Stimulated activated naive B cell treated with anti-CD40 and anti-IgM and Interleukin-4, amounts not matched to agents 10 μg/mL and 1 μg/mL and 100 μg/mL, for 72 hours (primary cell): ENCODE results near the gene KCNF1.

ENCODE experiments used
- ATAC-seq, 2 donors: fragments of 150-1000 bp; cut with Tn5 transposase; replicated peaks; 2 replicates each; pipeline ENCODE4 v1.10.0; 2021; ENCODE audit warnings: moderate library complexity in 1 of 2
- DNase-seq: peaks from one replicate; pipeline ENCODE4 v3.0.0; 2021
- H3K27ac Mint-ChIP-seq: one replicate; pipeline ENCODE4 v1.8.0; 2022; ENCODE audit warnings: mild to moderate bottlenecking, mixed read lengths
- H3K27me3 Mint-ChIP-seq, 2 donors: one replicate each; pipeline ENCODE4 v1.8.0; 2022; ENCODE audit warnings: mixed read lengths in 2 of 2
- H3K36me3 Mint-ChIP-seq, 2 donors: one replicate each; pipeline ENCODE4 v1.8.0; 2022; ENCODE audit warnings: mixed read lengths in 2 of 2, mild to moderate bottlenecking in 1 of 2
- H3K4me1 Mint-ChIP-seq, 2 donors: one replicate each; pipeline ENCODE4 v1.8.0; 2022; ENCODE audit warnings: mixed read lengths in 2 of 2, mild to moderate bottlenecking in 1 of 2
- H3K4me3 Mint-ChIP-seq, 2 donors: one replicate each; pipeline ENCODE4 v1.8.0; 2022; ENCODE audit warnings: mild to moderate bottlenecking in 2 of 2, mixed read lengths in 2 of 2, moderate library complexity in 1 of 2
- H3K9me3 Mint-ChIP-seq, 2 donors: one replicate each; pipeline ENCODE4 v1.8.0; 2022; ENCODE audit warnings: mixed read lengths in 2 of 2, mild to moderate bottlenecking in 1 of 2

Gene KCNF1

GRCh38 chr2:10911291-10912075 lies at the start of gene KCNF1:
Gene KCNF1, plus strand, starts transcription at chr2:10911934. Its CDS starts 493 bp downstream, at chr2:10912427.
- H3K4me3 Mint-ChIP-seq = peak within 1 kb of the TSS; percentile 0 to 23
- DNase-seq (no peak), ATAC-seq (no peak)
- H3K27ac Mint-ChIP-seq = no peak within 1 kb of the TSS
- H3K4me1 Mint-ChIP-seq = peaks cover 0 to 9% of the 10 kb centered on the region in 2 donors
- no peaks in the 10 kb centered on the region for H3K9me3 Mint-ChIP-seq
- H3K36me3 Mint-ChIP-seq = peaks cover 0 to 4% of the 10 kb centered on the region in 2 donors
- H3K27me3 Mint-ChIP-seq = peaks cover 55 to 61% of the 10 kb centered on the region in 2 donors

DNA sequence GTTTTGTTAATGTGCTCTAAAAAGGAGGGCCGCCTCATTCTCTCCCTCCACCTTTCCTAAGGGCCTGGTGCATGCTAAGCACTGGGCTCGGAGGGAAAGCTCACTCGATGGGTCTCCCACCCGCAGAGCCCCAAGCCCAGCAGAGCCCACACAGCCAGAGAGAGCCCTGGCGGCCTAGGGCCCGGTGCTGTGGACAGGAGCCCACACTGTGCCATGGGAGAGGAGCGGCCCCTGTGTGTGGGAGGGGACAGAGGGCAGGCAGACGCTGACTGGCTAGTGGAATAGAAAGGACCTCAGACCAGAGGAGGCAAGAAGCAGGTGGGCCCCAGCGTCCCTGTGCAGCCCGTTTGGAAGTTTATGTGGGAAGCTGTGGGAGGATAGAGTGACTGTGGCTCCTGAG lies 49.4 kb upstream of the KCNF1 start:
- ATAC-seq = no peak
- H3K27ac Mint-ChIP-seq = no peak overlapping the region
- DNase-seq = no peak
- peaks cover 48 to 49% of the 10 kb centered on the region in 2 donors for H3K27me3 Mint-ChIP-seq
- no peak overlapping the region for H3K4me3 Mint-ChIP-seq
- H3K36me3 Mint-ChIP-seq = no peaks in the 10 kb centered on the region
- peaks cover 16 to 38% of the 10 kb centered on the region in 2 donors for H3K4me1 Mint-ChIP-seq
- no peaks in the 10 kb centered on the region for H3K9me3 Mint-ChIP-seq

DNA sequence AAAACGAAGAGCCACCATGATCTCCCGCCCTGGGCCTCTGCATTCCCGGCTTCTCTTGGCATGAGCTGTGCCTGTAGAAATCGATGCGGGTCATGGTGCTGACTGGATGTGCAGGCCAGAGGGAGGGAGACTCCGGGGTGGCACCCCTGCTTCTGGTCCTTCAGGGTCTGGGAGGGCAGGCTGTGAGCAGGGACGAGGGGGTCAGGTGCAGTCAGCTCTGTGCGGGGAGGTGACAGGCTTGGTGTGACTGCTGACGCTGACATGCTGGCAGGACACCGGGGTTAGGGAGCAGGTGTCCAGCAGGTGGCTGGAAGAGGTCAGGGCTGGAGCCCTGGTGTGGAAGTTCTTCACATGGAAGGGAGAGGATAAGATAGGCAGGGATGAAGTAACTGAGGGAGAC lies 48.7 kb upstream of the KCNF1 start:
- H3K4me1 Mint-ChIP-seq = peaks cover 18 to 41% of the 10 kb centered on the region in 2 donors
- peak overlapping the region in 1 of 2 donors; percentile 24 for H3K4me3 Mint-ChIP-seq
- peaks cover 44 to 46% of the 10 kb centered on the region in 2 donors for H3K27me3 Mint-ChIP-seq
- DNase-seq = no peak
- no peak for ATAC-seq
- no peaks in the 10 kb centered on the region for H3K9me3 Mint-ChIP-seq
- H3K36me3 Mint-ChIP-seq = no peaks in the 10 kb centered on the region
- no peak overlapping the region for H3K27ac Mint-ChIP-seq

GRCh38 chr2:10863837-10864236 lies 47.9 kb upstream of the KCNF1 start:
- peaks cover 20 to 46% of the 10 kb centered on the region in 2 donors for H3K4me1 Mint-ChIP-seq
- H3K36me3 Mint-ChIP-seq = no peaks in the 10 kb centered on the region
- peak overlapping the region; percentile 49 for H3K27ac Mint-ChIP-seq
- peak overlapping the region; percentile 22 to 64 for H3K4me3 Mint-ChIP-seq
- ATAC-seq (peak; percentile 85 to 86), DNase-seq (peak; percentile 51)
- H3K27me3 Mint-ChIP-seq = peaks cover 41 to 44% of the 10 kb centered on the region in 2 donors
- no peaks in the 10 kb centered on the region for H3K9me3 Mint-ChIP-seq

DNA sequence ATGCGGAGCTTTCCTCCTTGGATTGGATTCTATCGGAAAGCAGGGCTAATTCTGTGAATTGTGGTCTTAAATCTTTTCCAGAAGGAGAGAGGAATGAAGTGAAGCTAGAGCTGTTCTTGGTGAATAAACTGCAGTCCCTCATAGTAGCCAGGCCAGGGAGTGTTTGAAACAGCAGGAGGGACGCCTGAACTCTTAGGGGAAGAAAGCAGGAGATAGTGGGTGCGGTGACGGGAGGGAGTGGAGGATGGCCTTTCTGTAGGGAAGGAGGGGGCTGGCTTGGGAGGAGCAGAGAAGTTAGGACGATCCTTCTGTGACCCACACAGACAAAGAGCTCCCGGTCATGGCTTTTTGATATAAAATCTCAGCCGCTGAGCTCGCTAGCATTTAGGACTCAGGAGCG lies 47.5 kb upstream of the KCNF1 start:
- Mint-ChIP-seq H3K9me3 (no peaks in the 10 kb centered on the region), H3K27me3 (peaks cover 38 to 41% of the 10 kb centered on the region in 2 donors), H3K4me1 (peaks cover 20 to 46% of the 10 kb centered on the region in 2 donors), H3K27ac (peak overlapping the region; percentile 49), H3K4me3 (peak overlapping the region; percentile 22 to 64), H3K36me3 (no peaks in the 10 kb centered on the region)
- ATAC-seq (no peak), DNase-seq (no peak)

DNA sequence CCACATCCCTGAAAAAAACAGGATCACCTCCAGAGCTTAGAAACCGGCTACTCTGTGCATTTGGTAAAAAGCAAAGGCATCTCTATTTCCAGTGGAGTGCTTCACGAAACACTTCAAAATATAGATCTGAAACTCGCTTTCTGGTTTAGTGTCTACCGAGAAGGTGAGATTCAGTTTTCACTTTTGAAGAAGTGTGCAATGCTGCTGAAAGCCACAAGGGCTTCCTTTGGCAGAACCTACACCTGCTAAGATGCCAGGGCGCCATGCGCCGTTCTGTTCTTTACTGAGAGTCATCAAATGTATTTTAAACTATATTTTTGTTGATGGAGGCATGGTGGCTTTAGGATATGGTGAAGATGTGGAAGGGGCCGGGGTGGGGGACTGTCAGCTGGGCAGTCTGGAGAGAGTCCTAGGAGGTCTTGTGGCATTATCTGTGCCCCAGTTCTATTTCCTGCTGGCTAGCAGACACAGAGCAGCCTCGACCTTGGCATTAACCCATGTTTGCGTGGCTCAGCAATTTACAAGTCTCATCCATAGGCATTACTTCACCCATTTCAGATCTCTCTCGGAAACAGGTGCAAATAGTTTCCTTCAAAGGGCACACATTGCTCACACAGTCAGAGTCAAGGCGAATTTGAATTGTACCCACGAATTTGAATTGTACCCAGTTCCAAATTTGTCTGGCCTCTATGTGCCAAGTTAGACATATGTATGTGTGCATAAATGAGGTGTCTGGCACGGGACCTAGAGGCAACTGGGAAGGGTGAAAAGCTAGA lies 46.7 kb upstream of the KCNF1 start:
- no peaks in the 10 kb centered on the region for H3K36me3 Mint-ChIP-seq
- H3K27ac Mint-ChIP-seq = no peak overlapping the region
- no peaks in the 10 kb centered on the region for H3K9me3 Mint-ChIP-seq
- peaks cover 20 to 46% of the 10 kb centered on the region in 2 donors for H3K4me1 Mint-ChIP-seq
- peak; percentile 81 to 83 for ATAC-seq
- peaks cover 32 to 33% of the 10 kb centered on the region in 2 donors for H3K27me3 Mint-ChIP-seq
- peak overlapping the region in 1 of 2 donors; percentile 3 for H3K4me3 Mint-ChIP-seq
- DNase-seq = no peak

DNA sequence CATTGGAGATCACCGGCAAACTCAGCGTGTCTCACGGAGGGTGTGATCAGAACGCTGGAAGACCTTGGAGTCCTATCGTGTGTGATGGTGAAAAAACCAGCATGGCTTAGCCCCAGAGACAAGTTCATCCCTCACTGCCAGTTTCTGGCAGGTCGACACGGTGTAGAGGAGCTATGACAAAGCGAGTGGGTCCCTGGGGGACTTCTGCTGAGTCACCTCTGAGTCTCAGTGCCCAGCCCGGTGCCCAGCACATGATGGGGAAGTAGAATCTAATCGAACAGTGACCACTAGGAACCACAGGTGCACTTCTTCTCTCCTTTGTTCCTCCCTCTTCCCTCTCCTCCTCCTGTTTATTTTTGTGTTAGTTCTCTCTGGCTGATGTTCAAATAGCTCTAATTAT lies 45.9 kb upstream of the KCNF1 start:
- no peak for ATAC-seq
- no peaks in the 10 kb centered on the region for H3K9me3 Mint-ChIP-seq
- peaks cover 20 to 46% of the 10 kb centered on the region in 2 donors for H3K4me1 Mint-ChIP-seq
- no peak overlapping the region for H3K4me3 Mint-ChIP-seq
- DNase-seq = no peak
- H3K27ac Mint-ChIP-seq = no peak overlapping the region
- H3K27me3 Mint-ChIP-seq = peaks cover 25 to 28% of the 10 kb centered on the region in 2 donors
- H3K36me3 Mint-ChIP-seq = no peaks in the 10 kb centered on the region

GRCh38 chr2:10867692-10868420 lies 43.9 kb upstream of the KCNF1 start:
- H3K27ac Mint-ChIP-seq = no peak overlapping the region
- DNase-seq (no peak), ATAC-seq (no peak)
- no peak overlapping the region for H3K4me3 Mint-ChIP-seq
- peaks cover 7 to 17% of the 10 kb centered on the region in 2 donors for H3K27me3 Mint-ChIP-seq
- peaks cover 2 to 5% of the 10 kb centered on the region in 2 donors for H3K36me3 Mint-ChIP-seq
- peaks cover 5 to 7% of the 10 kb centered on the region in 2 donors for H3K9me3 Mint-ChIP-seq
- H3K4me1 Mint-ChIP-seq = peaks cover 17 to 41% of the 10 kb centered on the region in 2 donors

DNA sequence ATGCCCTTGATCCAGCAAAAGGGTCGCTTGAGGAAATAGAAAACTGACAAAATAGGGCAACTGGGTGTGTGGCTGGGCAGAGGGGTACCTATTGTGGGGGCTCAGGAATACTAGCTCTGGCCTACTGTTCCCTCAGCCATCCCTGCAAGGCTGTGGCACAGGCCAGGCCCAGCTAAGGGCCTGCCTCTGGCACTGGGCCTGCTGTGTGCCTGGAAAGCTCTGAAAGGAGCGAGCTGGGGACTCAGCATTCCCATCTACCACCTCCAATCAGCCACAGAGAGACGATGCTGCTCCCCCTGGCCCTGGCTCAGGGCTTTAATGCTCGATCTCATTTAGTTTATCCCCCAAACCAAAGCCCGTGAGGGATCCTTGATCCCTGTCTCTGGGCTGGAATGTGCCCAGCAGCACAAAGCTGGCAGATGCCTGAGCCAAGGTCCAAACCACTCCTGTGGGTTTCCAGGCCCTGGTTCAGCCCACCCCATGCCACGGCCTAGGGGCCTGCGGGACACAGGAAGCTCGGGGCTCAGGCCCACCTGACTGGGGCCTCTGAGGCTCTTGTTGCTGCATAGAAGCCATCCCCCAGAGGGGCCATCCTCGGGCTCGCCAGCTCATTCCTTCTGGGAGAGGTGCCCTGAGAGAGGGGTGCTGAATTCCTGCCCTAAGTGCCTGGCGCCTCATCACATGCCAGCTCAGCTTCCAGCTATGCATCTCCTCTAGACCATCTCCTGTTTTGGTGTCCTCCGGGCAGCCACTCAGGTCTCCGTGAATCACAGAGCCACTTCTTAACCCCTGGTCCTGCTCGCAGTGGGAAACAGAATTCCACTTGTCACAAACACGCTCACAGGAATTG lies 43.0 kb upstream of the KCNF1 start:
- Mint-ChIP-seq H3K27ac (no peak overlapping the region), H3K4me3 (no peak overlapping the region), H3K4me1 (peaks cover 14 to 32% of the 10 kb centered on the region in 2 donors), H3K36me3 (peaks cover 2 to 5% of the 10 kb centered on the region in 2 donors), H3K27me3 (peaks cover 0 to 11% of the 10 kb centered on the region in 2 donors), H3K9me3 (peaks cover 5 to 7% of the 10 kb centered on the region in 2 donors)
- no peak for ATAC-seq
- no peak for DNase-seq

DNA sequence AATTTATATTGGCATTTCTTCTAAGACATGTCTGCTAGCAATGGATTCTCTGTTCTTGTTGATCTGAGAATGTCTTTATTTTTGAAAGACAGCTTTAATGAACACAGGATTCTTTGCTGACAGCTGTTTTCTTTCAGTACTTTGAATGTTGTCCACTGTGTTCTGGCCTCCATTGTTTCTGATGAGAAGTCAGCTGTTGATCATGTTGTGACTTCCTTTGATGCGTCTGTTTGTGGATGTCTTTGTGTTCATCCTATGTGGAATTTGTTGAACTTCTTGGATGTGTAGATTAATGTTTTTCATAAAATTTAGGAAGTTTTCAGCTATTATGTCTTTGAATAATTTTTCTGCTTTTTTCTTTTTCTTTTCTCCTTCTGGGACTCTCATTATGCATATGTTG lies 39.8 kb upstream of the KCNF1 start:
- Mint-ChIP-seq H3K4me1 (peaks cover 5 to 8% of the 10 kb centered on the region in 2 donors), H3K36me3 (peaks cover 2 to 5% of the 10 kb centered on the region in 2 donors), H3K27ac (no peak overlapping the region), H3K4me3 (no peak overlapping the region), H3K27me3 (peaks cover 6 to 15% of the 10 kb centered on the region in 2 donors), H3K9me3 (peaks cover 5 to 7% of the 10 kb centered on the region in 2 donors)
- DNase-seq = no peak
- no peak for ATAC-seq

- Mint-ChIP-seq H3K36me3 (peaks cover 2 to 5% of the 10 kb centered on the region in 2 donors), H3K9me3 (peaks cover 5 to 7% of the 10 kb centered on the region in 2 donors), H3K4me1 (peaks cover 5 to 8% of the 10 kb centered on the region in 2 donors), H3K27me3 (peaks cover 14 to 19% of the 10 kb centered on the region in 2 donors), H3K27ac (no peak overlapping the region), H3K4me3 (no peak overlapping the region)
- DNase-seq = no peak
- no peak for ATAC-seq
Measured at GRCh38 chr2:10873171-10873570, 38.6 kb upstream of the KCNF1 start.

DNA sequence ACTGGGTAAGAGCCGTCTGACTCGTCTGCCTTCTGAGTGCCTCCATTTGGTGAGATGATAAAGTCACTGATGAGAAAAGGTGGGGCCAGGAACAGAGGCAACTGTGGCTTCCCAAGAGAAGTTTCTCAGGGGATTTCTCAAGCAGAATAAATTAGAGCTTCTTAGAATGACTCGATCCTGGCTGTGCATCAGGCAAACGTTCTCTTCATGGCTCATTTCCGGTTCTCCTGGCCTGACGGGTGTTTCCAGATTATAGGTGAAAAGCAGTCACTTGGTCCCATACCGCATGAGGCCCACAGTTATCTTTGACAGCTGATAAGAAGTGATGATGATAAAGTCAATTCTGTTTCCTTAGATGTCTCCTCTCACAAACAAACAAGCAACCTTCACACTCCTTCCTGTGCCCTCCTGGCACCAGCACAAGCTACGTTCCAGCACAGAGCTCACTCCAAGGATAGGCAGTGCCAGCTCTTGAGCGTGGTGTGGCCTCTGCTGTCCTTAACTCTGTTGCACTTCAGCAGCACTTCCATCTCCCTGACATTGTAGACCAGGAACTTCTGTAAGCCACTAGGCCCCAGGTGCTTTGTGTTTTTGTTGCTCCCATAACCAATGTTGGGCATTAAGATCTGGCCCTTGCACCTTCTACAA lies 37.8 kb upstream of the KCNF1 start:
- Mint-ChIP-seq H3K9me3 (peaks cover 5 to 7% of the 10 kb centered on the region in 2 donors), H3K27me3 (peaks cover 18 to 24% of the 10 kb centered on the region in 2 donors), H3K36me3 (peaks cover 2 to 5% of the 10 kb centered on the region in 2 donors), H3K27ac (no peak overlapping the region), H3K4me1 (peaks cover 4 to 5% of the 10 kb centered on the region in 2 donors), H3K4me3 (no peak overlapping the region)
- DNase-seq (no peak), ATAC-seq (peak in 1 of 2 donors; percentile 27)

DNA sequence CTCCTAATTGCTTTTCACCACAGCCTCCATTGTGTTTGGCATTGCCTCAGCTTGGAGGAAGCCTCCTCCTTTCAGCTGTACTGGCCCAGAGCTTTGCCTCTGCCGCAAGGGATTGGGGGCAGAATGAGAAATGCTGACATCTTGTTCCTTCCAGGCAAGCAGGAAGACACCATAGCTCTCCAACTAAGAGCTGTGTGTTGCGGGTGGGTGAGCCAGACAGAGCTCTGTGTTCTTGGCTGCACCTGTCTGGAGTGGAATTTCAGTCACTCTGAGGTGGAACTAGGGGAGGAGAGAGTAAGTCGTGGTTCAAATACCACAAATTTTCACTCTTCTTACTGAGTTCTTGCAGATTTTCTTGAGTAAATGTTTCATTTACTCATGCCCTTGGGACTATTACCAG lies 36.6 kb upstream of the KCNF1 start:
- no peak for ATAC-seq
- Mint-ChIP-seq H3K27me3 (peaks cover 18 to 26% of the 10 kb centered on the region in 2 donors), H3K9me3 (peaks cover 5 to 7% of the 10 kb centered on the region in 2 donors), H3K4me3 (no peak overlapping the region), H3K36me3 (peaks cover 2 to 5% of the 10 kb centered on the region in 2 donors), H3K4me1 (peaks cover 4 to 5% of the 10 kb centered on the region in 2 donors), H3K27ac (no peak overlapping the region)
- DNase-seq = no peak
